Measurements from ENCODE around the gene GLT1D1. TPM values are rescaled to one million over a fixed set of nuclear protein-coding genes. Genes with fewer than 3 reads are reported as not detected.

The GLT1D1 gene
- total and polyA plus RNA-seq, 12 donors, result 0.07 to 0.50 (median 0.33) TPM; not detected in 4

- H3K4me3 ChIP-seq, result no peak overlapping the region
- DNase-seq, result no peak
- H3K27me3 ChIP-seq, result peaks cover 12% of the 10 kb centered on the region
- no peaks in the 10 kb centered on the region for H3K4me1 ChIP-seq (replicated peaks in 1 of 2)
- H3K27ac ChIP-seq, result no peak overlapping the region
- TF ChIP-seq POLR2A (IDR thresholded peaks at IDR 0.05) (no peak), CTCF (IDR thresholded peaks at IDR 0.05) (no peak)
- H3K36me3 ChIP-seq (replicated peaks in 1 of 2), result no peaks in the 10 kb centered on the region
- 66 to 79% (median 74%) methylated on average over 8 of the region's 8 CpGs for WGBS, 4 donors
- H3K9me3 ChIP-seq (replicated peaks in 1 of 3), result no peaks in the 10 kb centered on the region
- intact Hi-C loops (cut with DNase I), result no loop called here
Measured at GRCh38 chr12:128852026-128852698, 1.1 kb upstream of the GLT1D1 start.

GRCh38 chr12:128853600-128854197 lies 421 bp downstream of the GLT1D1 start:
- intact Hi-C loops (cut with DNase I), result no loop called here
- DNase-seq, result no peak

GRCh38 chr12:128856035-128856790 lies 2.9 kb downstream of the GLT1D1 start:
- H3K27ac ChIP-seq, result no peak overlapping the region
- no peak for TF ChIP-seq CTCF (IDR thresholded peaks at IDR 0.05)
- TF ChIP-seq POLR2A (IDR thresholded peaks at IDR 0.05), result no peak

More at GRCh38 chr12:128853600-128854197, 421 bp downstream of the GLT1D1 start:
- H3K9me3 ChIP-seq (replicated peaks in 1 of 3), result no peaks in the 10 kb centered on the region
- WGBS, 4 donors, result 1 to 4% (median 1%) methylated on average over 13 to 74 of the region's 74 CpGs
- TF ChIP-seq CTCF (IDR thresholded peaks at IDR 0.05), result no peak
- no peak for TF ChIP-seq POLR2A (IDR thresholded peaks at IDR 0.05)
- peak overlapping the region in 1 of 4 donors; percentile 23 for H3K4me3 ChIP-seq
- no peak overlapping the region for H3K27ac ChIP-seq
- H3K36me3 ChIP-seq (replicated peaks in 1 of 2), result no peaks in the 10 kb centered on the region
- H3K27me3 ChIP-seq, result peaks cover 12% of the 10 kb centered on the region
- no peaks in the 10 kb centered on the region for H3K4me1 ChIP-seq (replicated peaks in 1 of 2)

GRCh38 chr12:128856791-128857078 lies 3.5 kb downstream of the GLT1D1 start:
- DNase-seq, result no peak
- Histone ChIP-seq H3K4me1 (replicated peaks in 1 of 2) (no peaks in the 10 kb centered on the region), H3K9me3 (replicated peaks in 1 of 3) (no peaks in the 10 kb centered on the region), H3K4me3 (no peak overlapping the region), H3K27ac (no peak overlapping the region), H3K36me3 (replicated peaks in 1 of 2) (no peaks in the 10 kb centered on the region), H3K27me3 (peaks cover 12% of the 10 kb centered on the region)
- WGBS, 4 donors, result 85 to 98% (median 90%) methylated on average over 7 of the region's 7 CpGs
- no peak for TF ChIP-seq POLR2A (IDR thresholded peaks at IDR 0.05)
- TF ChIP-seq CTCF (IDR thresholded peaks at IDR 0.05), result no peak
- intact Hi-C loops (cut with DNase I), result no loop called here

More at GRCh38 chr12:128856035-128856790, 2.9 kb downstream of the GLT1D1 start:
- DNase-seq, result no peak
- Histone ChIP-seq H3K36me3 (replicated peaks in 1 of 2) (no peaks in the 10 kb centered on the region), H3K27me3 (peaks cover 12% of the 10 kb centered on the region), H3K4me3 (no peak overlapping the region), H3K9me3 (replicated peaks in 1 of 3) (no peaks in the 10 kb centered on the region), H3K4me1 (replicated peaks in 1 of 2) (no peaks in the 10 kb centered on the region)
- WGBS, 4 donors, result 72 to 80% (median 79%) methylated on average over 9 of the region's 9 CpGs
- intact Hi-C loops (cut with DNase I), result no loop called here

All from adrenal gland (tissue), 12 donors.